ENCODE measurements around the gene CADPS. TPM values are rescaled to one million over a fixed set of nuclear protein-coding genes. Genes with fewer than 3 reads are reported as not detected.

CADPS gene
- total and polyA plus RNA-seq, 2 of the 4 experiments (the other 2 are of a cell fraction) = not detected

GRCh38 chr3:62558549-62559112 is 316.6 kb downstream of the CADPS start:
- ATAC-seq (ENCODE audit: low read depth) (peak; percentile 63; the same call in 1 of the 2 replicates), DNase-seq (peak; percentile 13)
- Histone ChIP-seq H3K79me1 (ENCODE audit: low read depth in 1 of 2, low read length in 2 of 2) (no peaks in the 10 kb centered on the region), H2BK5ac (ENCODE audit: low read depth, low read length, poor library complexity, severe bottlenecking) (no peak overlapping the region), H4K91ac (ENCODE audit: insufficient read depth, low read depth, low read length) (no peak overlapping the region), H3K9me1 (ENCODE audit: insufficient read depth, low read length) (peaks cover 4% of the 10 kb centered on the region; the same call in 1 of the 2 replicates), H2AK5ac (ENCODE audit: low read depth, low read length) (no peak overlapping the region), H2BK20ac (ENCODE audit: low read depth, low read length) (no peak overlapping the region), H3K36me3 (ENCODE audit: control insufficient read depth, insufficient read depth, low read length) (no peaks in the 10 kb centered on the region), H3K4ac (ENCODE audit: low read depth, low read length) (no peak overlapping the region), H4K20me1 (ENCODE audit: insufficient read depth, low read length) (no peaks in the 10 kb centered on the region), H3K9ac (ENCODE audit: low read depth, low read length) (no peak overlapping the region), H3K14ac (replicated peaks; ENCODE audit: low read depth, low read length) (no peak overlapping the region), H3K4me3 (ENCODE audit: insufficient read depth, low read depth, low read length) (no peak overlapping the region), H3K4me2 (ENCODE audit: low read depth, low read length) (no peak overlapping the region), H4K8ac (ENCODE audit: low read depth in 2 of 2, low read length in 2 of 2) (no peak overlapping the region), H4K5ac (ENCODE audit: low read depth, low read length) (no peak overlapping the region), H3K4me1 (ENCODE audit: control insufficient read depth, insufficient read depth, low read length) (peaks cover 2% of the 10 kb centered on the region; the same call in 1 of the 2 replicates), H3K27me3 (ENCODE audit: control insufficient read depth, insufficient read depth, low read length) (peaks cover 2% of the 10 kb centered on the region), H3K18ac (ENCODE audit: low read depth, low read length) (no peak overlapping the region), H2BK120ac (ENCODE audit: low read depth, low read length) (no peak overlapping the region), H3K27ac (ENCODE audit: insufficient read depth, low read length) (no peak overlapping the region), H3K9me3 (ENCODE audit: control insufficient read depth, insufficient read depth, low read length) (no peaks in the 10 kb centered on the region), H3K23ac (ENCODE audit: low read depth, low read length) (no peak overlapping the region), H2AFZ (replicated peaks; ENCODE audit: low read length, poor library complexity) (no peak overlapping the region), H3K56ac (ENCODE audit: extremely low read depth, insufficient read depth, low read length) (no peak overlapping the region), H2BK15ac (ENCODE audit: low read depth, low read length) (no peak overlapping the region), H2AK9ac (replicated peaks; ENCODE audit: low read depth, low read length, poor library complexity) (no peak overlapping the region)
- CTCF ChIA-PET = interaction anchor here (1.8 kb wide), 1 partner anchor 224 kb away, joined by 4 read pairs; no protein-coding TSS in a partner anchor
- dilution Hi-C loops (cut with HindIII; ENCODE audit: low sequenced_read_pairs, unreplicated experiment) = no loop called here
- POLR2A ChIA-PET (ENCODE audit: unreplicated experiment) = no interaction called here
- WGBS, 2 experiments (ENCODE audit: extremely low coverage in 2 of 2, insufficient read length in 1 of 2) = no CpG with 5 or more reads among the region's 8 CpGs
- TF ChIP-seq POLR2A (IDR thresholded peaks at IDR 0.05; ENCODE audit: low read depth, low read length) = no peak
- TF ChIP-seq RCOR1 (IDR thresholded peaks at IDR 0.05; ENCODE audit: insufficient replicate concordance, low read length) = no peak
- no peak for TF ChIP-seq MAFK (IDR thresholded peaks at IDR 0.05; ENCODE audit: low read depth, low read length)
- peak; percentile 39 for TF ChIP-seq SMC3 (IDR thresholded peaks at IDR 0.05; ENCODE audit: low read depth, low read length)
- TF ChIP-seq CTCF (conservative IDR thresholded peaks at IDR 0.05; ENCODE audit: low read depth, low read length) = peak; percentile 50
- TF ChIP-seq RFX5 (IDR thresholded peaks at IDR 0.05; ENCODE audit: low read depth, low read length) = no peak
- no peak for TF ChIP-seq USF2 (IDR thresholded peaks at IDR 0.05; ENCODE audit: low read depth, low read length)
- no peak for TF ChIP-seq BHLHE40 (IDR thresholded peaks at IDR 0.05; ENCODE audit: low read depth, low read length)
- peak; percentile 33 for TF ChIP-seq RAD21 (IDR thresholded peaks at IDR 0.05; ENCODE audit: low read length)
- TF ChIP-seq CHD1 (IDR thresholded peaks at IDR 0.05; ENCODE audit: low read depth, low read length) = no peak
- TF ChIP-seq MXI1 (IDR thresholded peaks at IDR 0.05; ENCODE audit: borderline replicate concordance, low read depth, low read length) = no peak
- no peak for TF ChIP-seq NFE2L2 (IDR thresholded peaks at IDR 0.05; ENCODE audit: low read depth, low read length)
- no peak for TF ChIP-seq MAZ (IDR thresholded peaks at IDR 0.05; ENCODE audit: borderline replicate concordance, low read depth, low read length)
- no peak for TF ChIP-seq ELK1 (IDR thresholded peaks at IDR 0.05; ENCODE audit: borderline replicate concordance, low read depth, low read length)
- TF ChIP-seq FOS (IDR thresholded peaks at IDR 0.05; ENCODE audit: low read depth, low read length) = no peak
- TF ChIP-seq CEBPB (IDR thresholded peaks at IDR 0.05; ENCODE audit: low read depth, low read length) = no peak
- in situ Hi-C loops (cut with MboI; ENCODE audit: low sequenced_read_pairs) = loop anchor here (10.0 kb wide), 1 partner anchor 354 kb away; no protein-coding TSS in a partner anchor
- intact Hi-C loops (cut with micrococcal nuclease) = no loop called here
- no TSS peak for BruUV-seq (replicated peaks)
